SK-N-MC (cell line): ENCODE measurements around the gene METTL1.

Source experiments
- EZH2 ChIP-seq: fragments of 200-600 bp; sonication (generic); IDR thresholded peaks from one replicate; pipeline ENCODE4 v1.6.1; 2017; ENCODE audit warnings: antibody characterized with exemption
- POLR2AphosphoS5 ChIP-seq: IDR thresholded peaks from 2 replicates; pipeline ENCODE4 v1.6.1; 2012; ENCODE audit warnings: mild to moderate bottlenecking, low read depth, low read length, borderline replicate concordance

- no peak for TF ChIP-seq POLR2AphosphoS5
- no peak for TF ChIP-seq EZH2
These were observed 38.5 kb upstream of the METTL1 start for GRCh38 chr12:57810450-57810849.
